K562 treated with DMSO at 1 percent for 24 hours (cell line): ENCODE results near the gene BMS1. TPM values are rescaled to one million over a fixed set of nuclear protein-coding genes. Genes with fewer than 3 reads are reported as not detected.

Experiments used
- total RNA-seq: library from RNA; unstranded; fragments of 300-600 nt; gene quantifications from 2 replicates; pipeline ENCODE4 v1.2.3, GENCODE V29; 2022; ENCODE audit warnings: low read depth; ENCODE audit not compliant: insufficient read depth

Gene BMS1
- total RNA-seq, result 11.9 and 14.5 TPM in 2 replicates

DNA sequence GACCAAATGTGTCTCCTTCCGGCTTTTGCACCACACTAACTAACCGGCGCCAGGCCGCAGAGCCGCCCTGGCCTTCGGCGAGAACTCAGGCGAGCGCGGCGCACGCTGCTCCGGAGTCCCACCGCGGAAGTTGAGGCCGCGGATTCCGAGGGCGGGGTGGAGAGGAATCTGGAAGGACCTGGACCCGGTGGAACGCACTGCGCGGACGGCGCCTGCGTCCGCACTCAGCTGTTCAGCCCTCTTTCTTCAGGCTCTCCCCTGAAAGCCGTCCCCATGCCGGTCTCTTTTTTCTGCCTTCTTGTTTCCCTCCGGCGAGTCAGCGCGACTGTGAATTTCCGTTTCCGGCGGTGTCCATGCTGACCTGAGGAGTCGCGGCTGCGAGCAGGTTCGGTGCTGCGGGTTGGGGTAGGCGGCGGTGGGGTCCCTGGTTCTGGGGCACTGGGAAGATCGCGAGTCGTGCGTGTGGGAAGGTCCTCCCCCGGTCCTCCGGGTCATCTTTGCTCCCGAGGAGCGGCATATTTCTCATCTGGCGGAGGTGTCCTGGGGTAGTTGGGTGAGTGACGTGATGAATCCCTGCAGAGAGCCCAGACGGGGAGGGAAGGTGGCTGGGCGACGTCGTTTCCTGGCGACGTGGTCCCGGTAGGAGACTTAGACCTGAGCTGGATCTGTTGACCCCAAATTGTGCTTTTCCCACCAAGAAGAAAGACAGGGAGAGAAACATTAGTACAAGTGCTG is at the start of gene BMS1:
Gene BMS1, plus strand, starts transcription at position 350 of the 735 bp plus-strand sequence. CDS start 1,600 bp downstream, outside the sequence.

Other genes with a start within 250 kb of the BMS1 start
- gene ZNF33B, start 144.2 kb upstream of the BMS1 start, total RNA-seq, result 15.9 and 17.6 TPM in 2 replicates